GM23338 (cell line): Measurements from ENCODE around the gene CCDC170. TPM values are rescaled to one million over a fixed set of nuclear protein-coding genes. Genes with fewer than 3 reads are reported as not detected.
A peak's percentile ranks its signal among the peaks of the same experiment; 100 is the strongest.

Experiments used
- ATAC-seq: fragments of 200-7000 bp; cut with Tn5 transposase; 3 replicates; pipeline ENCODE4 v1.9.1; 2020
- DNase-seq: peaks from one replicate; pipeline ENCODE4 v3.0.0-alpha.2; 2015; ENCODE audit warnings: low spot score
- H2AFZ ChIP-seq: fragments of 200-600 bp; sonication (generic); 2 replicates; pipeline ENCODE4 v1.8.0; 2016; ENCODE audit warnings: antibody characterized with exemption, mild to moderate bottlenecking, moderate library complexity
- H3F3A ChIP-seq: fragments of 200-600 bp; sonication (generic); replicated peaks from 2 replicates; pipeline ENCODE4 v1.8.0; 2017; ENCODE audit warnings: antibody characterized with exemption, mixed run types, low read depth
- H3K27ac ChIP-seq: fragments of 200-600 bp; sonication (generic); 2 replicates; pipeline ENCODE4 v1.6.1; 2016; ENCODE audit warnings: low read depth
- H3K27me3 ChIP-seq: fragments of 200-600 bp; sonication (generic); 2 replicates; pipeline ENCODE4 v1.8.0; 2016; ENCODE audit warnings: mild to moderate bottlenecking, mixed run types, moderate library complexity; ENCODE audit not compliant: insufficient read depth
- H3K36me3 ChIP-seq: fragments of 200-600 bp; sonication (generic); 2 replicates; pipeline ENCODE4 v1.8.0; 2016; ENCODE audit warnings: mild to moderate bottlenecking; ENCODE audit not compliant: insufficient read depth
- H3K4me1 ChIP-seq: fragments of 200-600 bp; sonication (generic); 2 replicates; pipeline ENCODE4 v1.8.0; 2016; ENCODE audit warnings: mild to moderate bottlenecking, moderate library complexity; ENCODE audit not compliant: insufficient read depth
- H3K4me2 ChIP-seq: fragments of 200-600 bp; sonication (generic); 2 replicates; pipeline ENCODE4 v1.7.1; 2017; ENCODE audit warnings: mixed run types
- H3K4me3 ChIP-seq: fragments of 200-600 bp; sonication (generic); 2 replicates; pipeline ENCODE4 v1.6.1; 2016; ENCODE audit warnings: mixed run types
- H3K79me2 ChIP-seq: fragments of 200-600 bp; sonication (generic); replicated peaks from 2 replicates; pipeline ENCODE4 v1.8.0; 2017; ENCODE audit warnings: mild to moderate bottlenecking; ENCODE audit not compliant: insufficient read depth
- H3K9me2 ChIP-seq: fragments of 200-600 bp; sonication (generic); 2 replicates; pipeline ENCODE4 v1.8.0; 2017; ENCODE audit not compliant: insufficient read depth
- H4K20me1 ChIP-seq: fragments of 200-600 bp; sonication (generic); replicated peaks from 2 replicates; pipeline ENCODE4 v1.8.0; 2017; ENCODE audit warnings: mild to moderate bottlenecking; ENCODE audit not compliant: insufficient read depth
- H3K27ac Mint-ChIP-seq: 2 replicates; pipeline ENCODE4 v1.8.0; 2020; ENCODE audit warnings: inconsistent platforms, mild to moderate bottlenecking, moderate library complexity, mixed read lengths
- H3K27me3 Mint-ChIP-seq: 3 replicates; pipeline ENCODE4 v1.8.0; 2022; ENCODE audit warnings: low read depth, mild to moderate bottlenecking, moderate library complexity, mixed read lengths, inconsistent platforms; ENCODE audit not compliant: insufficient read depth, poor library complexity
- H3K36me3 Mint-ChIP-seq: 3 replicates; pipeline ENCODE4 v1.8.0; 2021; ENCODE audit warnings: low read depth, mild to moderate bottlenecking, inconsistent platforms, moderate library complexity, mixed read lengths
- H3K4me1 Mint-ChIP-seq: 3 replicates; pipeline ENCODE4 v1.8.0; 2020; ENCODE audit warnings: mild to moderate bottlenecking, inconsistent platforms, mixed read lengths
- H3K4me3 Mint-ChIP-seq: 3 replicates; pipeline ENCODE4 v1.8.0; 2021; ENCODE audit warnings: moderate library complexity, mild to moderate bottlenecking, inconsistent platforms, mixed read lengths
- H3K9me3 Mint-ChIP-seq: 3 replicates; pipeline ENCODE4 v1.8.0; 2020; ENCODE audit warnings: moderate library complexity, mild to moderate bottlenecking, inconsistent platforms, mixed read lengths
- CREB1 ChIP-seq: fragments of 250-450 bp; sonication (Bioruptor Pico); IDR thresholded peaks from 2 replicates; pipeline ENCODE4 v1.5.0; 2020; ENCODE audit warnings: low read depth, mild to moderate bottlenecking, moderate library complexity
- EZH2 ChIP-seq: fragments of 200-600 bp; sonication (generic); IDR thresholded peaks from one replicate; pipeline ENCODE4 v1.8.0; 2017; ENCODE audit warnings: antibody characterized with exemption, mild to moderate bottlenecking, low read depth; ENCODE audit not compliant: unreplicated experiment
- EZH2phosphoT487 ChIP-seq: fragments of 200-600 bp; sonication (generic); IDR thresholded peaks from one replicate; pipeline ENCODE4 v1.8.1; 2018; ENCODE audit warnings: antibody characterized with exemption; ENCODE audit not compliant: unreplicated experiment
- JUNB ChIP-seq: IDR thresholded peaks from one replicate; pipeline ENCODE4 v1.6.1; 2016; ENCODE audit warnings: antibody characterized with exemption; ENCODE audit not compliant: unreplicated experiment
- NANOG ChIP-seq: IDR thresholded peaks from 2 replicates; pipeline ENCODE4 v1.6.1; 2016; ENCODE audit warnings: antibody characterized with exemption, borderline replicate concordance
- POLR2AphosphoS5 ChIP-seq: IDR thresholded peaks from 2 replicates; pipeline ENCODE4 v1.6.1; 2016; ENCODE audit warnings: antibody characterized with exemption, low read depth
- REST ChIP-seq: IDR thresholded peaks from one replicate; pipeline ENCODE4 v1.6.1; 2018; ENCODE audit warnings: antibody characterized with exemption; ENCODE audit not compliant: unreplicated experiment
- STAT1 ChIP-seq: IDR thresholded peaks from one replicate; pipeline ENCODE4 v1.6.1; 2016; ENCODE audit warnings: antibody characterized with exemption; ENCODE audit not compliant: unreplicated experiment
- ZNF114 ChIP-seq: fragments of 250-450 bp; sonication (Bioruptor Pico); IDR thresholded peaks from 2 replicates; pipeline ENCODE4 v1.5.0; 2020; ENCODE audit warnings: mild to moderate bottlenecking, moderate library complexity
- ZNF331 ChIP-seq: fragments of 250-450 bp; sonication (Bioruptor Pico); IDR thresholded peaks from 2 replicates; pipeline ENCODE4 v1.5.0; 2020; ENCODE audit warnings: low read depth, mild to moderate bottlenecking, moderate library complexity
- long read RNA-seq: library from polyadenylated mRNA; unstranded; transcript quantifications from one replicate; pipeline ENCODE4 v2.0.0, GENCODE V29; 2020; ENCODE audit not compliant: unreplicated experiment
- polyA plus RNA-seq: library from polyadenylated mRNA; unstranded; fragments of >200 nt; fragmentation: Nextera tagmentation; extraction: Ambion mirVana; gene quantifications from 2 replicates; pipeline ENCODE4 v1.2.1, GENCODE V29; 2016
- total RNA-seq: library from RNA; depleted of rRNA; stranded (reverse); fragments of >200 nt; shearing (Covaris generic); gene quantifications from 2 replicates; pipeline ENCODE4 v1.2.3, GENCODE V29; 2014; rRNA removed
- TF ChIP-seq, protein P1 (sequence below): fragments of 250-450 bp; sonication (Bioruptor Pico); IDR thresholded peaks from 2 replicates; pipeline ENCODE4 v1.5.0; 2020; ENCODE audit warnings: mild to moderate bottlenecking, moderate library complexity
- TF ChIP-seq, protein P2 (sequence below): IDR thresholded peaks from 2 replicates; pipeline ENCODE4 v1.6.1; 2016; ENCODE audit warnings: antibody characterized with exemption

Gene CCDC170
- total RNA-seq (2.1 TPM in 1 of 2 replicates, not detected in the other), polyA plus RNA-seq (0.03 and 0.18 TPM in 2 replicates)
- long read RNA-seq = 0 reads

GRCh38 chr6:151493804-151494234, at the start of gene CCDC170:
Gene CCDC170 (plus strand): TSS chr6:151494017. CDS start chr6:151494129, 112 bp downstream.
- H3K27ac Mint-ChIP-seq = no peak within 1 kb of the TSS
- H4K20me1 ChIP-seq = no peaks in the 10 kb centered on the region; the same call in 1 of the 2 replicates
- no peak for TF ChIP-seq POLR2AphosphoS5
- TF ChIP-seq REST = no peak
- TF ChIP-seq JUNB = no peak
- no peak for TF ChIP-seq EZH2
- TF ChIP-seq EZH2phosphoT487 = no peak
- TF ChIP-seq, protein P1, sequence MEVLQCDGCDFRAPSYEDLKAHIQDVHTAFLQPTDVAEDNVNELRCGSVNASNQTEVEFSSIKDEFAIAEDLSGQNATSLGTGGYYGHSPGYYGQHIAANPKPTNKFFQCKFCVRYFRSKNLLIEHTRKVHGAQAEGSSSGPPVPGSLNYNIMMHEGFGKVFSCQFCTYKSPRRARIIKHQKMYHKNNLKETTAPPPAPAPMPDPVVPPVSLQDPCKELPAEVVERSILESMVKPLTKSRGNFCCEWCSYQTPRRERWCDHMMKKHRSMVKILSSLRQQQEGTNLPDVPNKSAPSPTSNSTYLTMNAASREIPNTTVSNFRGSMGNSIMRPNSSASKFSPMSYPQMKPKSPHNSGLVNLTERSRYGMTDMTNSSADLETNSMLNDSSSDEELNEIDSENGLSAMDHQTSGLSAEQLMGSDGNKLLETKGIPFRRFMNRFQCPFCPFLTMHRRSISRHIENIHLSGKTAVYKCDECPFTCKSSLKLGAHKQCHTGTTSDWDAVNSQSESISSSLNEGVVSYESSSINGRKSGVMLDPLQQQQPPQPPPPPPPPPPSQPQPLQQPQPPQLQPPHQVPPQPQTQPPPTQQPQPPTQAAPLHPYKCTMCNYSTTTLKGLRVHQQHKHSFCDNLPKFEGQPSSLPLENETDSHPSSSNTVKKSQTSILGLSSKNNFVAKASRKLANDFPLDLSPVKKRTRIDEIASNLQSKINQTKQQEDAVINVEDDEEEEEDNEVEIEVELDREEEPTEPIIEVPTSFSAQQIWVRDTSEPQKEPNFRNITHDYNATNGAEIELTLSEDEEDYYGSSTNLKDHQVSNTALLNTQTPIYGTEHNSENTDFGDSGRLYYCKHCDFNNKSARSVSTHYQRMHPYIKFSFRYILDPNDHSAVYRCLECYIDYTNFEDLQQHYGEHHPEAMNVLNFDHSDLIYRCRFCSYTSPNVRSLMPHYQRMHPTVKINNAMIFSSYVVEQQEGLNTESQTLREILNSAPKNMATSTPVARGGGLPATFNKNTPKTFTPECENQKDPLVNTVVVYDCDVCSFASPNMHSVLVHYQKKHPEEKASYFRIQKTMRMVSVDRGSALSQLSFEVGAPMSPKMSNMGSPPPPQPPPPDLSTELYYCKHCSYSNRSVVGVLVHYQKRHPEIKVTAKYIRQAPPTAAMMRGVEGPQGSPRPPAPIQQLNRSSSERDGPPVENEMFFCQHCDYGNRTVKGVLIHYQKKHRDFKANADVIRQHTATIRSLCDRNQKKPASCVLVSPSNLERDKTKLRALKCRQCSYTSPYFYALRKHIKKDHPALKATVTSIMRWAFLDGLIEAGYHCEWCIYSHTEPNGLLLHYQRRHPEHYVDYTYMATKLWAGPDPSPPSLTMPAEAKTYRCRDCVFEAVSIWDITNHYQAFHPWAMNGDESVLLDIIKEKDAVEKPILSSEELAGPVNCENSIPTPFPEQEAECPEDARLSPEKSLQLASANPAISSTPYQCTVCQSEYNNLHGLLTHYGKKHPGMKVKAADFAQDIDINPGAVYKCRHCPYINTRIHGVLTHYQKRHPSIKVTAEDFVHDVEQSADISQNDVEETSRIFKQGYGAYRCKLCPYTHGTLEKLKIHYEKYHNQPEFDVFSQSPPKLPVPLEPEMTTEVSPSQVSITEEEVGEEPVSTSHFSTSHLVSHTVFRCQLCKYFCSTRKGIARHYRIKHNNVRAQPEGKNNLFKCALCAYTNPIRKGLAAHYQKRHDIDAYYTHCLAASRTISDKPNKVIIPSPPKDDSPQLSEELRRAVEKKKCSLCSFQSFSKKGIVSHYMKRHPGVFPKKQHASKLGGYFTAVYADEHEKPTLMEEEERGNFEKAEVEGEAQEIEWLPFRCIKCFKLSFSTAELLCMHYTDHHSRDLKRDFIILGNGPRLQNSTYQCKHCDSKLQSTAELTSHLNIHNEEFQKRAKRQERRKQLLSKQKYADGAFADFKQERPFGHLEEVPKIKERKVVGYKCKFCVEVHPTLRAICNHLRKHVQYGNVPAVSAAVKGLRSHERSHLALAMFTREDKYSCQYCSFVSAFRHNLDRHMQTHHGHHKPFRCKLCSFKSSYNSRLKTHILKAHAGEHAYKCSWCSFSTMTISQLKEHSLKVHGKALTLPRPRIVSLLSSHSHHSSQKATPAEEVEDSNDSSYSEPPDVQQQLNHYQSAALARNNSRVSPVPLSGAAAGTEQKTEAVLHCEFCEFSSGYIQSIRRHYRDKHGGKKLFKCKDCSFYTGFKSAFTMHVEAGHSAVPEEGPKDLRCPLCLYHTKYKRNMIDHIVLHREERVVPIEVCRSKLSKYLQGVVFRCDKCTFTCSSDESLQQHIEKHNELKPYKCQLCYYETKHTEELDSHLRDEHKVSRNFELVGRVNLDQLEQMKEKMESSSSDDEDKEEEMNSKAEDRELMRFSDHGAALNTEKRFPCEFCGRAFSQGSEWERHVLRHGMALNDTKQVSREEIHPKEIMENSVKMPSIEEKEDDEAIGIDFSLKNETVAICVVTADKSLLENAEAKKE (CRISPR knock-in tag) = no peak
- TF ChIP-seq, protein P2, sequence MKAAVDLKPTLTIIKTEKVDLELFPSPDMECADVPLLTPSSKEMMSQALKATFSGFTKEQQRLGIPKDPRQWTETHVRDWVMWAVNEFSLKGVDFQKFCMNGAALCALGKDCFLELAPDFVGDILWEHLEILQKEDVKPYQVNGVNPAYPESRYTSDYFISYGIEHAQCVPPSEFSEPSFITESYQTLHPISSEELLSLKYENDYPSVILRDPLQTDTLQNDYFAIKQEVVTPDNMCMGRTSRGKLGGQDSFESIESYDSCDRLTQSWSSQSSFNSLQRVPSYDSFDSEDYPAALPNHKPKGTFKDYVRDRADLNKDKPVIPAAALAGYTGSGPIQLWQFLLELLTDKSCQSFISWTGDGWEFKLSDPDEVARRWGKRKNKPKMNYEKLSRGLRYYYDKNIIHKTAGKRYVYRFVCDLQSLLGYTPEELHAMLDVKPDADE = no peak
- TF ChIP-seq CREB1 (CRISPR knock-in tag) = no peak
- no peak for TF ChIP-seq ZNF114
- TF ChIP-seq STAT1 = no peak
- no peak for TF ChIP-seq NANOG
- no peak for TF ChIP-seq ZNF331 (CRISPR knock-in tag)
- H3K9me3 Mint-ChIP-seq = no peaks in the 10 kb centered on the region
- H3K79me2 ChIP-seq = no peaks in the 10 kb centered on the region
- H2AFZ ChIP-seq = peak within 1 kb of the TSS; percentile 99
- peaks cover 29% of the 10 kb centered on the region for H3K27me3 Mint-ChIP-seq
- DNase-seq (peak; percentile 75), ATAC-seq (peak; percentile 93)
- peaks cover 9% of the 10 kb centered on the region for H3K4me1 ChIP-seq
- peak within 1 kb of the TSS; percentile 99 for H3K4me2 ChIP-seq
- H3K4me3 ChIP-seq = peak within 1 kb of the TSS; percentile 88
- H3K36me3 Mint-ChIP-seq = no peaks in the 10 kb centered on the region
- H3F3A ChIP-seq = no peaks in the 10 kb centered on the region
- H3K4me1 Mint-ChIP-seq = peaks cover 7% of the 10 kb centered on the region
- no peak within 1 kb of the TSS for H3K27ac ChIP-seq
- no peaks in the 10 kb centered on the region for H3K9me2 ChIP-seq
- H3K4me3 Mint-ChIP-seq = peak within 1 kb of the TSS; percentile 75
- H3K27me3 ChIP-seq = peaks cover 49% of the 10 kb centered on the region
- H3K36me3 ChIP-seq = no peaks in the 10 kb centered on the region
